Panc1 (cell line): Measurements from ENCODE around the gene RGS6. TPM values are rescaled to one million over a fixed set of nuclear protein-coding genes. Genes with fewer than 3 reads are reported as not detected.

ENCODE experiments used
- ATAC-seq: fragments of 200-7000 bp; cut with Tn5 transposase; 2 replicates; pipeline ENCODE4 v1.9.1; 2020; ENCODE audit warnings: mild to moderate bottlenecking, moderate library complexity
- BruUV-seq: library from RNA; stranded (reverse); fragments of 400-500 nt; replicated peaks from 2 replicates; lab custom pipeline; 2021; lab: Mats Ljungman, UMichigan
- CTCF ChIA-PET: fragments of 300-600 bp; sonication (Branson Sonifier 250); formaldehyde crosslinking; loops from one replicate; lab custom pipeline; 2022; ENCODE audit warnings: antibody characterized with exemption; lab: Charles Lee
- POLR2A ChIA-PET: fragments of 300-600 bp; sonication (Branson Sonifier 250); formaldehyde crosslinking; loops from one replicate; lab custom pipeline; 2022; ENCODE audit warnings: antibody characterized with exemption; lab: Charles Lee
- DNase-seq: peaks from one replicate; pipeline ENCODE4 v3.0.0-alpha.2; 2010; ENCODE audit warnings: low read depth, low spot score
- H3K27ac ChIP-seq: 2 replicates; pipeline ENCODE4 v1.5.1; 2011; ENCODE audit warnings: mild to moderate bottlenecking, low read length, inconsistent platforms
- H3K27me3 ChIP-seq: fragments of 200-500 bp; sonication (Bioruptor generic); 2 replicates; pipeline ENCODE4 v1.6.0; 2014; ENCODE audit warnings: low read length, inconsistent platforms; ENCODE audit not compliant: control insufficient read depth, insufficient read depth
- H3K36me3 ChIP-seq: fragments of 200-500 bp; sonication (Bioruptor generic); 2 replicates; pipeline ENCODE4 v1.5.1; 2014; ENCODE audit warnings: inconsistent platforms, mild to moderate bottlenecking, low read length, moderate library complexity; ENCODE audit not compliant: control insufficient read depth, insufficient read depth
- H3K4me1 ChIP-seq: 2 replicates; pipeline ENCODE4 v1.5.1; 2011; ENCODE audit warnings: inconsistent platforms, mild to moderate bottlenecking, low read length, moderate library complexity; ENCODE audit not compliant: control insufficient read depth, insufficient read depth
- H3K4me3 ChIP-seq, 2 experiments: 2 replicates each; pipeline ENCODE4 v1.5.1; 2011 to 2012; ENCODE audit warnings: low read depth in 2 of 2, low read length in 2 of 2, mild to moderate bottlenecking in 2 of 2, inconsistent platforms in 1 of 2, moderate library complexity in 1 of 2
- H3K9me3 ChIP-seq: fragments of 200-500 bp; sonication (Bioruptor generic); 2 replicates; pipeline ENCODE4 v1.5.1; 2014; ENCODE audit warnings: low read depth, mild to moderate bottlenecking, inconsistent platforms, low read length, moderate library complexity; ENCODE audit not compliant: control insufficient read depth, insufficient read depth
- POLR2AphosphoS5 ChIP-seq: IDR thresholded peaks from 2 replicates; pipeline ENCODE4 v1.6.1; 2012; ENCODE audit warnings: mild to moderate bottlenecking, low read depth, low read length, moderate library complexity
- SIN3A ChIP-seq: IDR thresholded peaks from 2 replicates; pipeline ENCODE4 v1.6.1; 2012; ENCODE audit warnings: low read depth, mild to moderate bottlenecking, low read length, moderate library complexity, borderline replicate concordance; ENCODE audit not compliant: insufficient read depth
- TCF7L2 ChIP-seq: IDR thresholded peaks from 2 replicates; pipeline ENCODE4 v1.6.1; 2011; ENCODE audit warnings: mild to moderate bottlenecking, low read depth, low read length, inconsistent platforms
- in situ Hi-C: cut with HindIII; loops from 2 replicates; pipeline ENCODE4 v1.10.0; 2016; ENCODE audit warnings: low sequenced_read_pairs, low pct_unique_long_range_greater_than_20kb
- intact Hi-C: fragments of 100-400 bp; cut with micrococcal nuclease; formaldehyde crosslinking; loops from one replicate; pipeline ENCODE4 v1.10.0; 2022; ENCODE audit not compliant: unreplicated experiment
- total RNA-seq: library from RNA; stranded (reverse); gene quantifications from one replicate; pipeline ENCODE4 v1.2.1, GENCODE V29; 2021; ENCODE audit not compliant: unreplicated experiment
- TF ChIP-seq, protein P1 (sequence below), 2 experiments: IDR thresholded peaks; 2 replicates each; pipeline ENCODE4 v1.6.1; 2011 to 2012; ENCODE audit warnings: low read depth in 2 of 2, control low read depth in 1 of 2, low read length in 1 of 2, mild to moderate bottlenecking in 1 of 2, moderate library complexity in 1 of 2; ENCODE audit not compliant: insufficient read depth in 1 of 2
- TF ChIP-seq, protein P2 (sequence below): fragments of 450-650 bp; IDR thresholded peaks from 2 replicates; pipeline ENCODE4 v1.5.1; 2017; ENCODE audit warnings: mild to moderate bottlenecking

The RGS6 gene
- total RNA-seq, 1 experiment from 2014 or later = not detected

- Histone ChIP-seq H3K36me3 (no peaks in the 10 kb centered on the region), H3K4me1 (no peaks in the 10 kb centered on the region), H3K27ac (no peak overlapping the region), H3K9me3 (no peaks in the 10 kb centered on the region), H3K4me3 (no peak overlapping the region), H3K27me3 (no peaks in the 10 kb centered on the region; the same call in 1 of the 2 replicates)
- intact Hi-C loops = no loop called here
- no TSS peak for BruUV-seq
- TF ChIP-seq TCF7L2 (no peak), POLR2AphosphoS5 (no peak), SIN3A (no peak)
- TF ChIP-seq, protein P1, sequence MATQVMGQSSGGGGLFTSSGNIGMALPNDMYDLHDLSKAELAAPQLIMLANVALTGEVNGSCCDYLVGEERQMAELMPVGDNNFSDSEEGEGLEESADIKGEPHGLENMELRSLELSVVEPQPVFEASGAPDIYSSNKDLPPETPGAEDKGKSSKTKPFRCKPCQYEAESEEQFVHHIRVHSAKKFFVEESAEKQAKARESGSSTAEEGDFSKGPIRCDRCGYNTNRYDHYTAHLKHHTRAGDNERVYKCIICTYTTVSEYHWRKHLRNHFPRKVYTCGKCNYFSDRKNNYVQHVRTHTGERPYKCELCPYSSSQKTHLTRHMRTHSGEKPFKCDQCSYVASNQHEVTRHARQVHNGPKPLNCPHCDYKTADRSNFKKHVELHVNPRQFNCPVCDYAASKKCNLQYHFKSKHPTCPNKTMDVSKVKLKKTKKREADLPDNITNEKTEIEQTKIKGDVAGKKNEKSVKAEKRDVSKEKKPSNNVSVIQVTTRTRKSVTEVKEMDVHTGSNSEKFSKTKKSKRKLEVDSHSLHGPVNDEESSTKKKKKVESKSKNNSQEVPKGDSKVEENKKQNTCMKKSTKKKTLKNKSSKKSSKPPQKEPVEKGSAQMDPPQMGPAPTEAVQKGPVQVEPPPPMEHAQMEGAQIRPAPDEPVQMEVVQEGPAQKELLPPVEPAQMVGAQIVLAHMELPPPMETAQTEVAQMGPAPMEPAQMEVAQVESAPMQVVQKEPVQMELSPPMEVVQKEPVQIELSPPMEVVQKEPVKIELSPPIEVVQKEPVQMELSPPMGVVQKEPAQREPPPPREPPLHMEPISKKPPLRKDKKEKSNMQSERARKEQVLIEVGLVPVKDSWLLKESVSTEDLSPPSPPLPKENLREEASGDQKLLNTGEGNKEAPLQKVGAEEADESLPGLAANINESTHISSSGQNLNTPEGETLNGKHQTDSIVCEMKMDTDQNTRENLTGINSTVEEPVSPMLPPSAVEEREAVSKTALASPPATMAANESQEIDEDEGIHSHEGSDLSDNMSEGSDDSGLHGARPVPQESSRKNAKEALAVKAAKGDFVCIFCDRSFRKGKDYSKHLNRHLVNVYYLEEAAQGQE (IDR thresholded peaks at IDR 0.05; ENCODE audit: insufficient read depth in 1 of 2, low read depth in 2 of 2, low read length in 1 of 2) = no peak
- TF ChIP-seq, protein P2, sequence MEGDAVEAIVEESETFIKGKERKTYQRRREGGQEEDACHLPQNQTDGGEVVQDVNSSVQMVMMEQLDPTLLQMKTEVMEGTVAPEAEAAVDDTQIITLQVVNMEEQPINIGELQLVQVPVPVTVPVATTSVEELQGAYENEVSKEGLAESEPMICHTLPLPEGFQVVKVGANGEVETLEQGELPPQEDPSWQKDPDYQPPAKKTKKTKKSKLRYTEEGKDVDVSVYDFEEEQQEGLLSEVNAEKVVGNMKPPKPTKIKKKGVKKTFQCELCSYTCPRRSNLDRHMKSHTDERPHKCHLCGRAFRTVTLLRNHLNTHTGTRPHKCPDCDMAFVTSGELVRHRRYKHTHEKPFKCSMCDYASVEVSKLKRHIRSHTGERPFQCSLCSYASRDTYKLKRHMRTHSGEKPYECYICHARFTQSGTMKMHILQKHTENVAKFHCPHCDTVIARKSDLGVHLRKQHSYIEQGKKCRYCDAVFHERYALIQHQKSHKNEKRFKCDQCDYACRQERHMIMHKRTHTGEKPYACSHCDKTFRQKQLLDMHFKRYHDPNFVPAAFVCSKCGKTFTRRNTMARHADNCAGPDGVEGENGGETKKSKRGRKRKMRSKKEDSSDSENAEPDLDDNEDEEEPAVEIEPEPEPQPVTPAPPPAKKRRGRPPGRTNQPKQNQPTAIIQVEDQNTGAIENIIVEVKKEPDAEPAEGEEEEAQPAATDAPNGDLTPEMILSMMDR = no peak
- POLR2A ChIA-PET = no interaction called here
- in situ Hi-C loops = no loop called here
- DNase-seq (no peak), ATAC-seq (no peak)
- CTCF ChIA-PET = no interaction called here
Measured at GRCh38 chr14:72589652-72590051, 657.4 kb downstream of the RGS6 start.

DNA sequence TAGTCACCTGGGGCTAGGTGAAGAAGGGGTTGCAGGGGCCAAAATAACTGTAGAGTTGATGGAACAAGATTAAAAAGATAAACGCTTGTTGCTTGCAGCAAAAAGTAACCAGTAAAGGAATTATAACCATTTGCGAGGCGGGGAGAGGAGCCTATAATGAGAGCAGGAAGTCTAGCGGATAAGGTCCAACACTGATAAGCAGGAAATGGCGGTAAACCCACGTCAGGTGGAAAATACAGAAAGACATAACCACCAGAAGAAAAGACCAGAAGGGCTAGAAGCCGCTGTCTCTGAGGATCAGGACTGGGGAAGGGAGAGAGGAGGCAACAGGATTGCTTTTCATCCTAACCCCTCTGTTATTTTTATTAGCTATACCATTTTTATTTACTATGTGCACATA, 658.3 kb downstream of the RGS6 start:
- TF ChIP-seq TCF7L2 = no peak
- TF ChIP-seq SIN3A = no peak
- TF ChIP-seq, protein P1 (IDR thresholded peaks at IDR 0.05; ENCODE audit: insufficient read depth in 1 of 2, low read depth in 2 of 2, low read length in 1 of 2) = no peak
- TF ChIP-seq POLR2AphosphoS5 = no peak
- TF ChIP-seq, protein P2 = no peak
- intact Hi-C loops (no loop called here), in situ Hi-C loops (no loop called here)
- no peak for DNase-seq
- no peak overlapping the region for H3K27ac ChIP-seq
- no peaks in the 10 kb centered on the region for H3K9me3 ChIP-seq
- H3K36me3 ChIP-seq = no peaks in the 10 kb centered on the region
- ChIA-PET POLR2A (no interaction called here), CTCF (no interaction called here)
- no peak overlapping the region for H3K4me3 ChIP-seq
- no TSS peak for BruUV-seq
- H3K4me1 ChIP-seq = no peaks in the 10 kb centered on the region
- 0 out of 2 replicates have a peak, but pooled peaks cover 2% of the 10 kb centered on the region for H3K27me3 ChIP-seq
- ATAC-seq = no peak
